IMR-90 (cell line): ENCODE measurements around the gene ANTXRL. TPM values are rescaled to one million over a fixed set of nuclear protein-coding genes. Genes with fewer than 3 reads are reported as not detected.

Experiments
- ATAC-seq: fragments of 200-7000 bp; cut with Tn5 transposase; 2 replicates; pipeline ENCODE4 v1.9.1; 2020; ENCODE audit warnings: low read depth, mild to moderate bottlenecking, moderate library complexity
- BruUV-seq: library from RNA; stranded (reverse); fragments of 400-500 nt; replicated peaks from 2 replicates; lab custom pipeline; 2021; lab: Mats Ljungman, UMichigan
- CTCF ChIA-PET: fragments of 300-600 bp; formaldehyde crosslinking; extraction: SDS; loops from one replicate; lab custom pipeline; 2021; ENCODE audit warnings: antibody characterized with exemption; lab: Yijun Ruan, JAX
- POLR2A ChIA-PET: fragments of 300-600 bp; sonication (Branson Sonifier 250); formaldehyde crosslinking; loops from one replicate; lab custom pipeline; 2022; ENCODE audit warnings: antibody characterized with exemption; ENCODE audit not compliant: unreplicated experiment; lab: Charles Lee
- DNase-seq: peaks from one replicate; pipeline ENCODE4 v3.0.0; 2013
- H2AFZ ChIP-seq: replicated peaks from 2 replicates; pipeline ENCODE3; 2013; ENCODE audit warnings: low read length, mild to moderate bottlenecking; ENCODE audit not compliant: poor library complexity
- H2AK5ac ChIP-seq: 2 replicates; pipeline ENCODE4 v1.6.1; 2013; ENCODE audit warnings: low read depth, low read length, inconsistent platforms
- H2AK9ac ChIP-seq: replicated peaks from 2 replicates; pipeline ENCODE3; 2013; ENCODE audit warnings: mild to moderate bottlenecking, low read depth, low read length, moderate library complexity; ENCODE audit not compliant: poor library complexity
- H2BK120ac ChIP-seq: 2 replicates; pipeline ENCODE4 v1.6.1; 2013; ENCODE audit warnings: low read depth, low read length, inconsistent platforms
- H2BK15ac ChIP-seq: 3 replicates; pipeline ENCODE4 v1.6.1; 2013; ENCODE audit warnings: low read depth, low read length, inconsistent platforms
- H2BK20ac ChIP-seq: 2 replicates; pipeline ENCODE4 v1.6.1; 2013; ENCODE audit warnings: low read depth, mild to moderate bottlenecking, inconsistent platforms, low read length, moderate library complexity
- H2BK5ac ChIP-seq: 2 replicates; pipeline ENCODE4 v1.6.1; 2013; ENCODE audit warnings: mild to moderate bottlenecking, low read depth, low read length, inconsistent platforms; ENCODE audit not compliant: poor library complexity, severe bottlenecking
- H3K14ac ChIP-seq: replicated peaks from 2 replicates; pipeline ENCODE4 v1.6.1; 2013; ENCODE audit warnings: low read depth, low read length, inconsistent platforms
- H3K18ac ChIP-seq: 2 replicates; pipeline ENCODE4 v1.6.1; 2013; ENCODE audit warnings: low read depth, low read length, control low read depth
- H3K23ac ChIP-seq: 2 replicates; pipeline ENCODE4 v1.6.1; 2013; ENCODE audit warnings: low read depth, low read length, inconsistent platforms
- H3K27ac ChIP-seq: 2 replicates; pipeline ENCODE4 v1.5.1; 2013; ENCODE audit warnings: mild to moderate bottlenecking, control low read depth, low read length; ENCODE audit not compliant: insufficient read depth
- H3K27me3 ChIP-seq: 2 replicates; pipeline ENCODE4 v1.6.1; 2013; ENCODE audit warnings: low read length; ENCODE audit not compliant: control insufficient read depth, insufficient read depth
- H3K36me3 ChIP-seq: 2 replicates; pipeline ENCODE4 v1.6.1; 2013; ENCODE audit warnings: low read length, mixed read lengths; ENCODE audit not compliant: control insufficient read depth, insufficient read depth
- H3K4ac ChIP-seq: 2 replicates; pipeline ENCODE4 v1.6.1; 2013; ENCODE audit warnings: low read depth, low read length, inconsistent platforms
- H3K4me1 ChIP-seq: 2 replicates; pipeline ENCODE4 v1.6.1; 2013; ENCODE audit warnings: low read length, mixed read lengths; ENCODE audit not compliant: control insufficient read depth, insufficient read depth
- H3K4me2 ChIP-seq: 2 replicates; pipeline ENCODE4 v1.6.1; 2013; ENCODE audit warnings: low read depth, mild to moderate bottlenecking, control low read depth, low read length, moderate library complexity
- H3K4me3 ChIP-seq: 2 replicates; pipeline ENCODE4 v1.5.1; 2013; ENCODE audit warnings: low read depth, mild to moderate bottlenecking, control low read depth, low read length, moderate library complexity; ENCODE audit not compliant: insufficient read depth
- H3K56ac ChIP-seq: 2 replicates; pipeline ENCODE4 v1.6.1; 2013; ENCODE audit warnings: low read length, inconsistent platforms; ENCODE audit not compliant: insufficient read depth; ENCODE audit errors: extremely low read depth
- H3K79me1 ChIP-seq, 2 experiments: 2 replicates each; pipeline ENCODE4 v1.6.1; 2013; ENCODE audit warnings: low read length in 2 of 2, inconsistent platforms in 1 of 2, low read depth in 1 of 2
- H3K9ac ChIP-seq: 2 replicates; pipeline ENCODE4 v1.6.1; 2013; ENCODE audit warnings: low read depth, low read length, control low read depth
- H3K9me1 ChIP-seq: 2 replicates; pipeline ENCODE4 v1.6.1; 2013; ENCODE audit warnings: low read length, inconsistent platforms; ENCODE audit not compliant: insufficient read depth
- H3K9me3 ChIP-seq: 2 replicates; pipeline ENCODE4 v1.6.1; 2013; ENCODE audit warnings: low read length; ENCODE audit not compliant: control insufficient read depth, insufficient read depth
- H4K20me1 ChIP-seq: 2 replicates; pipeline ENCODE4 v1.6.1; 2013; ENCODE audit warnings: low read length, inconsistent platforms; ENCODE audit not compliant: insufficient read depth
- H4K5ac ChIP-seq: 2 replicates; pipeline ENCODE4 v1.6.1; 2013; ENCODE audit warnings: mild to moderate bottlenecking, low read depth, low read length, control low read depth
- H4K8ac ChIP-seq, 2 experiments: 2 replicates each; pipeline ENCODE4 v1.6.1; 2013; ENCODE audit warnings: low read depth in 2 of 2, low read length in 2 of 2, control low read depth in 1 of 2, inconsistent platforms in 1 of 2
- H4K91ac ChIP-seq: 2 replicates; pipeline ENCODE4 v1.6.1; 2013; ENCODE audit warnings: low read depth, low read length, inconsistent platforms; ENCODE audit not compliant: insufficient read depth
- ELK1 ChIP-seq: fragments of 150-350 bp; IDR thresholded peaks from 2 replicates; pipeline ENCODE4 v1.6.1; 2016; ENCODE audit warnings: low read depth, mild to moderate bottlenecking, low read length, moderate library complexity, borderline replicate concordance
- MAFK ChIP-seq: IDR thresholded peaks from 2 replicates; pipeline ENCODE4 v1.6.1; 2012; ENCODE audit warnings: low read depth, low read length, improper control_type of control experiment
- MXI1 ChIP-seq: IDR thresholded peaks from 2 replicates; pipeline ENCODE4 v1.6.1; 2012; ENCODE audit warnings: low read depth, mild to moderate bottlenecking, low read length, moderate library complexity, borderline replicate concordance
- RAD21 ChIP-seq: IDR thresholded peaks from 2 replicates; pipeline ENCODE4 v1.6.1; 2012; ENCODE audit warnings: low read length, improper control_type of control experiment
- RFX5 ChIP-seq: IDR thresholded peaks from 2 replicates; pipeline ENCODE4 v1.8.0; 2012; ENCODE audit warnings: low read depth, mild to moderate bottlenecking, low read length, moderate library complexity
- WGBS, 2 experiments: methylation state at CpG; one replicate each; pipeline versions ENCODE4 v1.1.5 to v1.1.7; 2013; ENCODE audit warnings: missing lambda C conversion rate in 2 of 2; ENCODE audit not compliant: insufficient read length in 1 of 2; ENCODE audit errors: extremely low coverage in 2 of 2; 5-methylcytosine and 5-hydroxymethylcytosine counted together
- dilution Hi-C: fragments of 300-500 bp; cut with HindIII; formaldehyde crosslinking; loops from one replicate; pipeline ENCODE4 v1.14.3; 2018; ENCODE audit warnings: low sequenced_read_pairs; ENCODE audit not compliant: unreplicated experiment
- in situ Hi-C: fragments of 300-500 bp; cut with MboI; formaldehyde crosslinking; loops from 3 replicates; pipeline ENCODE4 v1.14.3; 2019; ENCODE audit warnings: low sequenced_read_pairs, inconsistent platforms, mixed read lengths
- intact Hi-C: fragments of 100-400 bp; cut with micrococcal nuclease; formaldehyde crosslinking; loops from 2 replicates; pipeline ENCODE4 v1.10.0; 2022
- polyA plus RNA-seq, 3 experiments: library from polyadenylated mRNA; depleted of rRNA; stranded (reverse); fragments of >200 nt; gene quantifications; 2 replicates each; pipeline ENCODE4 v1.2.3, GENCODE V29; 2012; ENCODE audit warnings: low replicate concordance in 1 of 3
- total RNA-seq: library from RNA; depleted of rRNA; stranded (reverse); fragments of >200 nt; gene quantifications from 2 replicates; pipeline ENCODE4 v1.2.3, GENCODE V29; 2012
- TF ChIP-seq, protein P1 (sequence below): conservative IDR thresholded peaks from 2 replicates; pipeline ENCODE4 v1.5.1; 2012; ENCODE audit warnings: mild to moderate bottlenecking, low read depth, low read length, improper control_type of control experiment

ANTXRL gene
- total and polyA plus RNA-seq, 2 of the 4 experiments (the other 2 are of a cell fraction), result not detected

DNA sequence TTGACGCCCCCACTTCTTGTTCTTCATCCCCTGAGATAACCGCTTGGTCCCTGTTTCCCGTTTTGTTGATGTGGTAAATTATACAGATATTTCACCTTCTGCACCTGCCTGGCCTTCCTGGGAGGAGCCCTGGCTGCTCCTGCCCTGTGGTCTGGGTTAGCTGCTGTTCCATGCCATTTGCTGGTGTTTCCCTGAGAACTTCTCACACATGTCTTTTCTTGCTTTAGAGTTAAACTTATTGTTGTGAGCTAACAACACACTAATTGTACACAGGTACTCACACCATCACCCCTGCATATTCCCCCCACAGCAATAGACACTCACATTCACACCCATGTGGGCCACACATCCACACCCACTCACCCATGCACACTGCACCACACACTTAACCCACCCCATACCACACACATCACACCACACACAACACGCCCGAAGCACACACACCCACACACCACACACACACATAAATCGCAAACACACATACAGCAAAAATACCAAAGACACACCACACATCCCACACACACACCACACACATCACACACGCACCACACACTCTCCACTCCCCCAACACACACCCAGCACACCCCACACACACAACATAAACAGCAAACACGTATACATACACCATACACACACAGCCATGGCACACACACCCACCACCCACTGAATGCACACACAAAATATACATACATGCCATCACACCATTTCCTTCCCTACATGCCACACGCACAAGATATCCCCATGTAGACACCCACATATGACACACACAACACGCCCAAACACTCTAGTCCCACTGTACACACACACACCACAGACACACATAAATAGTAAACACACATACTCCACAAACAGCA is 19.4 kb upstream of the ANTXRL start:
- no peak overlapping the region for H3K4me2 ChIP-seq
- H3K23ac ChIP-seq, result no peak overlapping the region
- no peak overlapping the region for H4K8ac ChIP-seq
- no peak overlapping the region for H3K18ac ChIP-seq
- no peak overlapping the region for H4K5ac ChIP-seq
- H2BK20ac ChIP-seq, result no peak overlapping the region
- H2BK120ac ChIP-seq, result no peak overlapping the region
- H3K4me1 ChIP-seq, result no peaks in the 10 kb centered on the region
- BruUV-seq, result no TSS peak
- in situ Hi-C loops (no loop called here), dilution Hi-C loops (no loop called here), intact Hi-C loops (no loop called here)
- H4K91ac ChIP-seq, result no peak overlapping the region
- ChIA-PET POLR2A (no interaction called here), CTCF (no interaction called here)
- ATAC-seq, result no peak
- no peak for DNase-seq
- TF ChIP-seq ELK1, result no peak
- no peak for TF ChIP-seq RAD21
- TF ChIP-seq, protein P1, sequence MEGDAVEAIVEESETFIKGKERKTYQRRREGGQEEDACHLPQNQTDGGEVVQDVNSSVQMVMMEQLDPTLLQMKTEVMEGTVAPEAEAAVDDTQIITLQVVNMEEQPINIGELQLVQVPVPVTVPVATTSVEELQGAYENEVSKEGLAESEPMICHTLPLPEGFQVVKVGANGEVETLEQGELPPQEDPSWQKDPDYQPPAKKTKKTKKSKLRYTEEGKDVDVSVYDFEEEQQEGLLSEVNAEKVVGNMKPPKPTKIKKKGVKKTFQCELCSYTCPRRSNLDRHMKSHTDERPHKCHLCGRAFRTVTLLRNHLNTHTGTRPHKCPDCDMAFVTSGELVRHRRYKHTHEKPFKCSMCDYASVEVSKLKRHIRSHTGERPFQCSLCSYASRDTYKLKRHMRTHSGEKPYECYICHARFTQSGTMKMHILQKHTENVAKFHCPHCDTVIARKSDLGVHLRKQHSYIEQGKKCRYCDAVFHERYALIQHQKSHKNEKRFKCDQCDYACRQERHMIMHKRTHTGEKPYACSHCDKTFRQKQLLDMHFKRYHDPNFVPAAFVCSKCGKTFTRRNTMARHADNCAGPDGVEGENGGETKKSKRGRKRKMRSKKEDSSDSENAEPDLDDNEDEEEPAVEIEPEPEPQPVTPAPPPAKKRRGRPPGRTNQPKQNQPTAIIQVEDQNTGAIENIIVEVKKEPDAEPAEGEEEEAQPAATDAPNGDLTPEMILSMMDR, result no peak
- no peak for TF ChIP-seq MAFK
- TF ChIP-seq RFX5, result no peak
- TF ChIP-seq MXI1, result no peak
- no peaks in the 10 kb centered on the region for H3K79me1 ChIP-seq
- H3K9ac ChIP-seq, result no peak overlapping the region
- H3K9me1 ChIP-seq, result peaks cover 8% of the 10 kb centered on the region; the same call in 1 of the 2 replicates
- no peaks in the 10 kb centered on the region for H4K20me1 ChIP-seq
- H3K36me3 ChIP-seq, result no peaks in the 10 kb centered on the region
- peak overlapping the region; percentile 62 for H2BK5ac ChIP-seq
- no peak overlapping the region for H3K27ac ChIP-seq
- H3K27me3 ChIP-seq, result peaks cover 2% of the 10 kb centered on the region; the same call in 1 of the 2 replicates
- 43 to 81% methylated on average over 3 of the region's 10 CpGs for WGBS, 2 experiments
- H2BK15ac ChIP-seq, result no peak overlapping the region
- H2AK9ac ChIP-seq, result no peak overlapping the region
- H3K4ac ChIP-seq, result no peak overlapping the region
- H2AFZ ChIP-seq, result no peak overlapping the region
- H3K9me3 ChIP-seq, result no peaks in the 10 kb centered on the region
- H3K4me3 ChIP-seq, result no peak overlapping the region
- no peak overlapping the region for H3K14ac ChIP-seq
- H2AK5ac ChIP-seq, result no peak overlapping the region
- no peak overlapping the region for H3K56ac ChIP-seq
